Trophoblast cell (in vitro differentiated cells and primary cell): ENCODE data around the gene CADM2.

Experiments
- DNase-seq, 2 donors: peaks; one replicate each; pipeline ENCODE4 v3.0.0-alpha.2; 2016
- H2AFZ ChIP-seq: 2 replicates; pipeline ENCODE4 v1.6.1; 2013; ENCODE audit warnings: low read length, moderate library complexity, mild to moderate bottlenecking; ENCODE audit not compliant: insufficient read depth, poor library complexity
- H2AK5ac ChIP-seq: 2 replicates; pipeline ENCODE4 v1.6.1; 2013; ENCODE audit warnings: mild to moderate bottlenecking, low read length
- H2BK120ac ChIP-seq: 2 replicates; pipeline ENCODE4 v1.6.1; 2013; ENCODE audit warnings: low read length, mild to moderate bottlenecking, moderate library complexity; ENCODE audit not compliant: insufficient read depth, poor library complexity
- H2BK12ac ChIP-seq: 2 replicates; pipeline ENCODE4 v1.6.1; 2013; ENCODE audit warnings: mild to moderate bottlenecking, low read length, moderate library complexity
- H2BK5ac ChIP-seq: 2 replicates; pipeline ENCODE4 v1.6.1; 2013; ENCODE audit warnings: low read length, low read depth, moderate library complexity, mild to moderate bottlenecking; ENCODE audit not compliant: poor library complexity
- H3K14ac ChIP-seq: 2 replicates; pipeline ENCODE4 v1.6.1; 2013; ENCODE audit warnings: mild to moderate bottlenecking, low read length
- H3K18ac ChIP-seq: 2 replicates; pipeline ENCODE4 v1.6.1; 2013; ENCODE audit warnings: mild to moderate bottlenecking, low read length
- H3K23ac ChIP-seq: 2 replicates; pipeline ENCODE4 v1.6.1; 2013; ENCODE audit warnings: low read length
- H3K27ac ChIP-seq: 2 replicates; pipeline ENCODE4 v1.5.1; 2013; ENCODE audit warnings: low read depth, mild to moderate bottlenecking, inconsistent platforms, low read length, moderate library complexity
- H3K27me3 ChIP-seq: 2 replicates; pipeline ENCODE4 v1.6.1; 2013; ENCODE audit warnings: inconsistent platforms, mild to moderate bottlenecking, low read length, moderate library complexity; ENCODE audit not compliant: insufficient read depth
- H3K36me3 ChIP-seq, 2 experiments: 1 replicate in 1 of 2; 2 replicates in 1 of 2; pipeline ENCODE4 v1.6.1; 2013; ENCODE audit warnings: low read length in 2 of 2, mild to moderate bottlenecking in 2 of 2, moderate library complexity in 1 of 2; ENCODE audit not compliant: insufficient read depth in 2 of 2, control insufficient read depth in 1 of 2
- H3K4ac ChIP-seq: 2 replicates; pipeline ENCODE4 v1.6.1; 2013; ENCODE audit warnings: low read depth, mild to moderate bottlenecking, low read length, moderate library complexity
- H3K4me1 ChIP-seq, 2 experiments: 1 replicate in 1 of 2; 2 replicates in 1 of 2; pipeline ENCODE4 v1.6.1; 2013; ENCODE audit warnings: low read length in 2 of 2, mild to moderate bottlenecking in 2 of 2, moderate library complexity in 1 of 2; ENCODE audit not compliant: insufficient read depth in 2 of 2, control insufficient read depth in 1 of 2
- H3K4me2 ChIP-seq: 2 replicates; pipeline ENCODE4 v1.6.1; 2013; ENCODE audit warnings: inconsistent platforms, mild to moderate bottlenecking, low read length, moderate library complexity
- H3K4me3 ChIP-seq: 2 replicates; pipeline ENCODE4 v1.5.1; 2013; ENCODE audit warnings: mild to moderate bottlenecking, low read depth, low read length, inconsistent platforms
- H3K79me1 ChIP-seq: one replicate; pipeline ENCODE4 v1.6.1; 2013; ENCODE audit warnings: low read length
- H3K79me2 ChIP-seq: 2 replicates; pipeline ENCODE4 v1.6.1; 2013; ENCODE audit warnings: low read length, mild to moderate bottlenecking; ENCODE audit not compliant: control insufficient read depth, insufficient read depth, poor library complexity
- H3K9ac ChIP-seq: 2 replicates; pipeline ENCODE4 v1.6.1; 2013; ENCODE audit warnings: mild to moderate bottlenecking, low read length
- H3K9me3 ChIP-seq: 2 replicates; pipeline ENCODE4 v1.6.1; 2013; ENCODE audit warnings: low read depth, mild to moderate bottlenecking, control low read depth, inconsistent platforms, low read length; ENCODE audit not compliant: insufficient read depth
- H4K12ac ChIP-seq: 2 replicates; pipeline ENCODE4 v1.6.1; 2013; ENCODE audit warnings: low read depth, mild to moderate bottlenecking, low read length, moderate library complexity
- H4K8ac ChIP-seq: 2 replicates; pipeline ENCODE4 v1.6.1; 2013; ENCODE audit warnings: low read depth, mild to moderate bottlenecking, low read length, moderate library complexity
- H4K91ac ChIP-seq: one replicate; pipeline ENCODE4 v1.6.1; 2013; ENCODE audit warnings: low read depth, mild to moderate bottlenecking, low read length, moderate library complexity
- WGBS: extraction: QIAGEN DNeasy Blood & Tissue Kit; methylation state at CpG from one replicate; pipeline ENCODE4 v1.1.7; 2013; ENCODE audit warnings: missing lambda C conversion rate; ENCODE audit not compliant: insufficient read length, insufficient coverage; ENCODE audit errors: extremely low coverage; 5-methylcytosine and 5-hydroxymethylcytosine counted together

CADM2 gene

GRCh38 chr3:85903434-85903833 is 944.6 kb downstream of the CADM2 start:
- H3K9me3 ChIP-seq: no peaks in the 10 kb centered on the region
- no peak overlapping the region for H2BK120ac ChIP-seq
- H3K36me3 ChIP-seq: no peaks in the 10 kb centered on the region
- H3K4me2 ChIP-seq: no peak overlapping the region
- no peak overlapping the region for H3K18ac ChIP-seq
- no peak overlapping the region for H3K27ac ChIP-seq
- H4K12ac ChIP-seq: no peak overlapping the region
- WGBS: no CpG with 5 or more reads among the region's 5 CpGs
- no peaks in the 10 kb centered on the region for H3K4me1 ChIP-seq
- no peak overlapping the region for H2BK12ac ChIP-seq
- H2BK5ac ChIP-seq: no peak overlapping the region
- no peak overlapping the region for H4K91ac ChIP-seq
- no peaks in the 10 kb centered on the region for H3K79me2 ChIP-seq
- H3K23ac ChIP-seq: no peak overlapping the region
- no peak overlapping the region for H2AK5ac ChIP-seq
- H3K4me3 ChIP-seq: no peak overlapping the region
- no peaks in the 10 kb centered on the region for H3K79me1 ChIP-seq
- no peak overlapping the region for H3K9ac ChIP-seq
- H3K27me3 ChIP-seq: no peaks in the 10 kb centered on the region
- no peak overlapping the region for H2AFZ ChIP-seq
- no peak overlapping the region for H3K4ac ChIP-seq
- DNase-seq: no peak
- no peak overlapping the region for H3K14ac ChIP-seq
- no peak overlapping the region for H4K8ac ChIP-seq

- no peak overlapping the region for H3K4me3 ChIP-seq
- no peaks in the 10 kb centered on the region for H3K36me3 ChIP-seq
- no peak overlapping the region for H2BK5ac ChIP-seq
- no peaks in the 10 kb centered on the region for H3K79me1 ChIP-seq
- no peaks in the 10 kb centered on the region for H3K79me2 ChIP-seq
- no peak overlapping the region for H3K4me2 ChIP-seq
- no peaks in the 10 kb centered on the region for H3K27me3 ChIP-seq
- H3K27ac ChIP-seq: no peak overlapping the region
- H4K8ac ChIP-seq: no peak overlapping the region
- no peaks in the 10 kb centered on the region for H3K9me3 ChIP-seq
- no peak overlapping the region for H2AK5ac ChIP-seq
- no peak overlapping the region for H2BK120ac ChIP-seq
- H2AFZ ChIP-seq: no peak overlapping the region
- no peak overlapping the region for H3K9ac ChIP-seq
- H3K23ac ChIP-seq: no peak overlapping the region
- H2BK12ac ChIP-seq: no peak overlapping the region
- H3K18ac ChIP-seq: no peak overlapping the region
- no peak for DNase-seq
- H4K12ac ChIP-seq: no peak overlapping the region
- H3K14ac ChIP-seq: no peak overlapping the region
- no peak overlapping the region for H3K4ac ChIP-seq
- no peak overlapping the region for H4K91ac ChIP-seq
- no peaks in the 10 kb centered on the region for H3K4me1 ChIP-seq
- WGBS: no CpG with 5 or more reads among the region's 2 CpGs
Measured at GRCh38 chr3:85912980-85913379, 954.2 kb downstream of the CADM2 start.

GRCh38 chr3:85922374-85922773 is 963.6 kb downstream of the CADM2 start:
- Histone ChIP-seq H3K4me1 (no peaks in the 10 kb centered on the region), H2BK12ac (no peak overlapping the region), H2BK120ac (no peak overlapping the region), H3K14ac (no peak overlapping the region), H3K4me2 (no peak overlapping the region), H3K9ac (no peak overlapping the region), H2AFZ (no peak overlapping the region), H2AK5ac (no peak overlapping the region), H3K4me3 (no peak overlapping the region), H3K23ac (no peak overlapping the region), H3K36me3 (no peaks in the 10 kb centered on the region), H3K79me2 (no peaks in the 10 kb centered on the region), H3K79me1 (no peaks in the 10 kb centered on the region), H3K4ac (no peak overlapping the region), H2BK5ac (no peak overlapping the region), H4K12ac (no peak overlapping the region), H4K8ac (no peak overlapping the region), H3K18ac (no peak overlapping the region), H3K27ac (no peak overlapping the region), H4K91ac (no peak overlapping the region), H3K27me3 (no peaks in the 10 kb centered on the region), H3K9me3 (no peaks in the 10 kb centered on the region)
- DNase-seq: no peak
- no CpG with 5 or more reads among the region's 3 CpGs for WGBS

GRCh38 chr3:85930718-85931117 is 971.9 kb downstream of the CADM2 start:
- H3K79me1 ChIP-seq: no peaks in the 10 kb centered on the region
- no peak overlapping the region for H3K9ac ChIP-seq
- H3K79me2 ChIP-seq: no peaks in the 10 kb centered on the region
- no CpG with 5 or more reads among the region's 1 CpG for WGBS
- H3K18ac ChIP-seq: no peak overlapping the region
- no peak overlapping the region for H3K4ac ChIP-seq
- no peaks in the 10 kb centered on the region for H3K4me1 ChIP-seq
- no peak overlapping the region for H3K4me3 ChIP-seq
- H3K23ac ChIP-seq: no peak overlapping the region
- no peak overlapping the region for H2BK5ac ChIP-seq
- H4K8ac ChIP-seq: no peak overlapping the region
- H2BK12ac ChIP-seq: no peak overlapping the region
- H2AK5ac ChIP-seq: no peak overlapping the region
- no peak overlapping the region for H3K27ac ChIP-seq
- H3K4me2 ChIP-seq: no peak overlapping the region
- no peaks in the 10 kb centered on the region for H3K36me3 ChIP-seq
- H3K14ac ChIP-seq: no peak overlapping the region
- DNase-seq: no peak
- no peaks in the 10 kb centered on the region for H3K9me3 ChIP-seq
- H2AFZ ChIP-seq: no peak overlapping the region
- no peak overlapping the region for H4K12ac ChIP-seq
- no peak overlapping the region for H4K91ac ChIP-seq
- H3K27me3 ChIP-seq: no peaks in the 10 kb centered on the region
- no peak overlapping the region for H2BK120ac ChIP-seq
